ENCODE measurements around the gene SLAMF1. TPM values are rescaled to one million over a fixed set of nuclear protein-coding genes. Genes with fewer than 3 reads are reported as not detected.

The SLAMF1 gene
- total and polyA plus RNA-seq, 9 of the 15 experiments (the other 6 are each of a cell fraction or from before 2014, with no cell fraction given): 0.04 to 0.17 (median 0.11) TPM; not detected in 4

- peak; percentile 72; the same call in 1 of the 2 replicates for TF ChIP-seq PKNOX1 (IDR thresholded peaks at IDR 0.05)
- no peak for TF ChIP-seq NFE2L1 (tag; IDR thresholded peaks at IDR 0.05; ENCODE audit: borderline replicate concordance, low read depth)
- no peak for TF ChIP-seq PATZ1 (CRISPR knock-in tag; IDR thresholded peaks at IDR 0.05; ENCODE audit: borderline replicate concordance)
- no peak for TF ChIP-seq POLR2B (IDR thresholded peaks at IDR 0.05; ENCODE audit: low read depth, partially characterized antibody)
- no peak for TF ChIP-seq PYGO2 (tag; IDR thresholded peaks at IDR 0.05)
- TF ChIP-seq NFATC3 (IDR thresholded peaks at IDR 0.05): no peak
- TF ChIP-seq ZNF280A (IDR thresholded peaks at IDR 0.05; ENCODE audit: low read depth, partially characterized antibody): no peak
- 0 out of 4 replicates have a peak, but pooled peaks of 1 of the 2 experiments have one; percentile 7 for TF ChIP-seq KDM1A (IDR thresholded peaks at IDR 0.05)
- no peak for TF ChIP-seq NCOA2 (IDR thresholded peaks at IDR 0.05; ENCODE audit: partially characterized antibody in 2 of 2)
- TF ChIP-seq ZNF140 (CRISPR knock-in tag; IDR thresholded peaks at IDR 0.05): no peak
- no peak for TF ChIP-seq SMAD1 (IDR thresholded peaks at IDR 0.05; ENCODE audit: low read depth, low read length, partially characterized antibody)
- no peak for TF ChIP-seq BRCA1 (IDR thresholded peaks at IDR 0.05)
- TF ChIP-seq BRCA1 (CRISPR knock-in tag; IDR thresholded peaks at IDR 0.05): no peak
- peak; percentile 79 for TF ChIP-seq CBFA2T3 (IDR thresholded peaks at IDR 0.05)
- TF ChIP-seq FOXJ2 (tag; IDR thresholded peaks at IDR 0.05): no peak
- TF ChIP-seq KDM2B (CRISPR knock-in tag; IDR thresholded peaks at IDR 0.05): no peak
- TF ChIP-seq IRF2 (CRISPR knock-in tag; IDR thresholded peaks at IDR 0.05): no peak
- TF ChIP-seq MLLT1 (IDR thresholded peaks at IDR 0.05): no peak
- no peak for TF ChIP-seq SRSF9 (IDR thresholded peaks at IDR 0.05; ENCODE audit: borderline replicate concordance, low read depth, low read length)
- TF ChIP-seq NELFE (IDR thresholded peaks at IDR 0.05; ENCODE audit: insufficient read depth, insufficient read length): no peak
- no peak for TF ChIP-seq PURB (CRISPR knock-in tag; IDR thresholded peaks at IDR 0.05; ENCODE audit: low read depth)
- TF ChIP-seq SLC30A9 (CRISPR knock-in tag; IDR thresholded peaks at IDR 0.05): no peak
- TF ChIP-seq HDAC1 (IDR thresholded peaks at IDR 0.05): no peak
Observed at GRCh38 chr1:160626509-160627342, 20.1 kb downstream of the SLAMF1 start (continued).
